WERI-Rb-1 (cell line): ENCODE results near the gene TMTC3.

Experiments
- DNase-seq: peaks from one replicate; pipeline ENCODE4 v3.0.0-alpha.2; 2020
- H3K27ac ChIP-seq: fragments of 250-450 bp; sonication (Bioruptor Pico); 2 replicates; pipeline ENCODE4 v1.5.1; 2020; ENCODE audit warnings: mild to moderate bottlenecking, moderate library complexity
- H3K27me3 ChIP-seq: fragments of 250-450 bp; sonication (Bioruptor Pico); 2 replicates; pipeline ENCODE4 v1.5.1; 2021; ENCODE audit warnings: mild to moderate bottlenecking, low read depth, moderate library complexity; ENCODE audit not compliant: insufficient read depth, severe bottlenecking
- H3K36me3 ChIP-seq: fragments of 250-450 bp; sonication (Bioruptor Pico); 2 replicates; pipeline ENCODE4 v1.5.1; 2020; ENCODE audit warnings: mild to moderate bottlenecking, moderate library complexity
- H3K4me3 ChIP-seq: 2 replicates; pipeline ENCODE4 v1.5.1; 2011; ENCODE audit warnings: low read depth, mild to moderate bottlenecking, control low read depth, low read length
- H3K9me3 ChIP-seq: fragments of 250-450 bp; sonication (Bioruptor Pico); 2 replicates; pipeline ENCODE4 v1.5.1; 2021; ENCODE audit warnings: mild to moderate bottlenecking, moderate library complexity; ENCODE audit not compliant: severe bottlenecking
- CTCF ChIP-seq: IDR thresholded peaks from 2 replicates; pipeline ENCODE4 v1.5.1; 2011; ENCODE audit warnings: low read depth, mild to moderate bottlenecking, control low read depth, inconsistent platforms, low read length

TMTC3 gene

GRCh38 chr12:88248606-88249005 lies 106.5 kb downstream of the TMTC3 start:
- no peaks in the 10 kb centered on the region for H3K36me3 ChIP-seq
- no peak overlapping the region for H3K27ac ChIP-seq
- TF ChIP-seq CTCF: no peak
- DNase-seq: no peak
- no peak overlapping the region for H3K4me3 ChIP-seq
- H3K27me3 ChIP-seq: no peaks in the 10 kb centered on the region
- no peaks in the 10 kb centered on the region for H3K9me3 ChIP-seq
